RPMI7951 (cell line): ENCODE data around the gene BRF1. TPM values are rescaled to one million over a fixed set of nuclear protein-coding genes. Genes with fewer than 3 reads are reported as not detected.
A peak's percentile ranks its signal among the peaks of the same experiment; 100 is the strongest.
"Not testable (repeated sequence)": the region's sequence is repeated elsewhere in the genome, so short reads cannot be mapped to it uniquely, and the experiment has no call there.

ENCODE experiments used
- DNase-seq: peaks from one replicate; pipeline ENCODE4 v3.0.0-alpha.2; 2012; ENCODE audit warnings: low read depth
- total RNA-seq: library from RNA; depleted of rRNA; stranded (reverse); fragments of >200 nt; shearing (Covaris generic); gene quantifications from 2 replicates; pipeline ENCODE4 v1.2.3, GENCODE V29; 2014

Gene BRF1
- total RNA-seq, 1 experiment from 2014 or later, result 13.9 TPM

DNA sequence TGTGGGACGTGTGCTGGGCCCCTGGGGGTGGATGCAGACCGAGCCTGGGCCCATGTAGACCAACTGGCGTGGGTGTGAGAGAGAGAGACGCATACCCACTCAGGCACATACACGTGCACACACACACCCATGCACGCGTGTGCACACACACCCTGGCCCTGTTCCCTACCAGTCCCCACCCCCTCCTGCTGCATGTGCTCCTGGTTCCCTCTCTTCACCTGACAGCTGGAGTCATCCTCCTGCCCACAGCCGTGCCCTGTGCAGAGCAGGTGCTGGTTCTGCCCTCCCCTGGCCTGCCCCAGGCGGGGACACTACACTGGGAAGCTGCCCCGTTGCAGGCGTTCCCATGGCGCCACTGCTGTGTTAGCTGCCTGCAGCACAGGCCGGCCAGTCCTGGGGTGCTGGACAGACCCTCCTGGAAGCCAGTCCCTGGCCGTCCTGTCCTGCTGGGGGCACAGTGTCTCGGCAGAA lies 32.3 kb upstream of the BRF1 start:
- no peak for DNase-seq

DNA sequence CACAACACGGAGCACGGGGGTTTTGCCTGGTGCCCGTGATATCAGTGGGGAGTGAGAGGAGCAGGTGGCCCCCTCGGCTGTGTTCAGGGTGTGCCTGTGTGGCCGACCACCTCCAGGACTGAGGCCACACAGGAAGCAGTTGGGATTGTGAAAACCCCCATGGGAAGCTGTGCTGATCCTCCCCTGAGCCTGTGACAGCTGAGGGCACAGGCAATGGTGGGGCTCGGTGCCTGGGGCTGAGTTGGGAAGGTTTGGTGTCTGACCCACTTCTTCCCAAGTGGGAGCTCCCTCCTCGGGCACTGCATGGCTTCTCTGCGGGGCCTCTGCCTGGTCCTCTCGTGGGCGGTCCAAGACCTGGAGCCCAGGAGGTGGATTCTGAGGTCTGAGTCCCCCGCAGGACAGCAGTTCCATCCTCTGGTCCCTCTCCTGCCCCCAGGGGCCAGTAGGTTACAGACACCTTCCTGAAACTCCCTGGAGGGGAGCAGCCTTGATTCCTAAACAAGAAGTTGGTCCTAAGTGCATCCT lies 31.6 kb upstream of the BRF1 start:
- no peak for DNase-seq

DNA sequence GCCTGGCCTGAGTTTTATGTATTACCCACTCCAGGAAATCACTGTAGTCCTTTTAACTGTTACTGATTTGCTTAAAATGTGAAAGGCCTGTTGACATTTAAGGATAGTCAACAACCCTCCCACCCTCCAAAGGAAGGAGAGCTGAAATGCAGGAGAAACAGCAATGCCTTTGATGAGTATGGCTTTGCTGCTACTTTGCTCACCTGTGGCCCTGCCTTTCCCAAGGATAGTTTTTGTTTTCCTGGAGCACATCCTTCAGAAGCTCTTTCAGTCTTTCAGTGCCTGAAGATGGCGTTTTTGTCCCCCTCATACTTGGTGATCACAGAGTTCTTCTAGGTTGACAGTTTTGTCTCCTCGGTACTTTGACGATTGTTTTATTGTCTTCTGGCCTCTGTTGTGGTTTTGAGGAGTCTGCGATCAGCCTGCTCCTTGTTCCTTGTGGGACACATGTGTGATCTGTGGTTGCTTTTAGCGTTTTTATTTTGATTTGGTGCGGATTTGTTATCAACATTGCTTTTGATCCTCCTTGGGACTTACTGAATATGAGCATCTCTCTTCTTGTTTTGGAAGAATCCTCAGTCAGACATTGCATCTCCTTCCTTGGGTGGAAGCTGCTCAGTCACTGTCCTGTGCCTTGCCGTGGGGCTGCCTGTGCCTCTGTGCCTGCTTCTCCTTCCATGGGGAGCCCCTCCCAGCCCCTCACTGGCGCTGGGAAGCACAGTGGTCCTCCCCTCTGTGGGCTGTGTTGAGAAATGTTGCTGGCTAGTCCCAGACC lies 31.0 kb upstream of the BRF1 start:
- no peak for DNase-seq

- DNase-seq, result peak; percentile 73
Measured at GRCh38 chr14:105330491-105330895, 29.7 kb upstream of the BRF1 start.

DNA sequence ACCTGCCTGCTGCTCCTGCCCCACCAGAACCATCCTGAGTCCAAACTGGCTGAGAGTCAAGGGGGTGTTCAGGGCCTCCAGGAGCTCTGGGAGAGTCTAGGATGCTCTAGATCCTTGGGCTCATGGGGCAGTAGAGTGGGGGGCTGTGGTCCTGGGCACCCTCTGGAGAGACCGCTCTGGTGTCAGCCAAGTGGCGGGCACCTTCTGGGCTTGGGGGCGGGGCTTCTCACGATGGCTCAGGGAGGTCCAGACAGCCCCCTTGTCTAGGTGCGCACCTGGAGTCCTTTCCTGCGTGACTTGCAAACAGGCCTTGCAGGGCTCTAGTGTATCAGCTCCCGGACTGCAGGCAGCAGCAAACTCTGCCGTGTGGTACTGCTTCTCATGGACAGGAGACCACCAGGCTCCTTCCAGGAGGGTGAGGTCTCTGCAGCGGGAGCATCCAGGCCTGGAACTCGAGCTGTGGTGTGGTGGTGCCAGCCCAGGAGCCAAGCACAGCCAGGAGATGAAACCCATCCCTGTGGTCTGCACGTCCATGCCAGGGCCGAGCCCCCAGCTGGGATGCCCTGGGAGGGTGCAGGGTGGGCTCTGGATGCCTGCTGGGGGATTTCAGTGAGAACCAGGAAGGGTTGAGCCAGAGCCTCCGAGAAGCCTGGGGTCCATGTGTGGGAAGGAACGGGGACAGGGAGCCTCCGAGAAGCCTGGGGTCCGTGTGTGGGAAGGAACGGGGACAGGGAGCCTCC lies 28.8 kb upstream of the BRF1 start:
- no peak for DNase-seq

DNA sequence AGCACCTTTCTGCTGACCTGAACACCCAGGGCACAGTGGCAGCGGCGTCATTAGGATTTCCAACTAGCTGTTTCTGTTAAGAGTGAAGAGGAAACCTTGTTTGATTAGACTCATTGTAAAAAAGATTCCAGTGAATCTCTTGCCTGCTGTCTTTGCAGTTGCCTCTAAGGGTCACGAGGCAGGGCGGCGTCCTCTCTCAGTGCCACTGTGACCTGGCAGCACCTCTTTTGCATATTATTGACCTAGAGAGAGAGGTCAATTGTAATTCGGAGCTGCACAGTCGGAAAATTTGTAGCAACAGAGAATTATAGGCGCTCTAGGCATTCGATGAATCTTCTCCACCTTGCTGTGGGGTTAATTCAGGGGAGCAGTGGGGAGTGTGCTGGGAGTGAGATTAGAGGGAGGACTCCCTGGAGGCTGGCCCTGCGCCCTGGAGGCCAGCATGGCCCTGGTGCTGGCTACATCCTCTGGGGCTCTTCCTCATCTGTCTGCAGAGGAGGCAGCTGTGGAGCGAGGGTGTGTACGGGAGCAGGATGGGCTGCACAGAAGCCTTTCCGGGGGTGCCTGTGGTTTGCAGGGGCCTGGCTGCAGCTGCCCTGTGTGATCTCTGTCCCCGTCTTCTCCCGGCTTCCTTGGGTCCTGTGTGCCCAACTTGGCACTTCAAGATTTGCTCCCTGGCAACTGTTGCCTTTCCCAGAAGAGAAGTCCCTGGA lies 28.0 kb upstream of the BRF1 start:
- DNase-seq, result no peak

DNA sequence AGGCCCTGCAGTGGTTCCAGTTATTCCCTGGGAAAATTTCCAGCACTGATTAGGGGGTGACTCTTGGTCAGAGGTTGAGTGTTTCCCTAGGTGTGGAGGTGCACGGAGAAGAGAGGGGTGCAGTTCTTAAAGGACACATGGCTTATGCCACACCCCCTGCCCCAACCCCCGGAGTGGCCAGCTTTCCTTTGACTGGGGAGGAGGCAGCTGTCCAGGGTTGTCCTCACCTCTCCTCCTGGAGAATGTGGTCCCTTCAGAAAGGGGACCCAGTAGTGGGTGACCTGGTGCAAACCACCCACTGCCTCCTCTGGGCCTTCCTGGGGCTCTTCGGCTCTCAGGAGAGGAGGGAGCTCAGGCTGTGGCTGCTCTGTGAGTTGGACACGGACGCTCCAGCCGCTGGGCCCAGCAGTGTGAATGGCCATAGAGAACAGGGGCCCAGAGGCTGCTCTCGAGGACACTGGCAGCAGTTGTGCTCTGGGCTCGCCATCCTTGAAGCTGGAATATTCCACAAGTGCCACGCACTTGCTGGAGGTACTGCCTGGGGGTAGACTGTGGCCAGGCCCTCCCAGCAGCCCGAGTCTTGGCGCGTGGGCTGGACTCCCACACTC lies 27.4 kb upstream of the BRF1 start:
- DNase-seq, result no peak

GRCh38 chr14:105327695-105328045 lies 26.9 kb upstream of the BRF1 start:
- DNase-seq, result not testable (repeated sequence)

DNA sequence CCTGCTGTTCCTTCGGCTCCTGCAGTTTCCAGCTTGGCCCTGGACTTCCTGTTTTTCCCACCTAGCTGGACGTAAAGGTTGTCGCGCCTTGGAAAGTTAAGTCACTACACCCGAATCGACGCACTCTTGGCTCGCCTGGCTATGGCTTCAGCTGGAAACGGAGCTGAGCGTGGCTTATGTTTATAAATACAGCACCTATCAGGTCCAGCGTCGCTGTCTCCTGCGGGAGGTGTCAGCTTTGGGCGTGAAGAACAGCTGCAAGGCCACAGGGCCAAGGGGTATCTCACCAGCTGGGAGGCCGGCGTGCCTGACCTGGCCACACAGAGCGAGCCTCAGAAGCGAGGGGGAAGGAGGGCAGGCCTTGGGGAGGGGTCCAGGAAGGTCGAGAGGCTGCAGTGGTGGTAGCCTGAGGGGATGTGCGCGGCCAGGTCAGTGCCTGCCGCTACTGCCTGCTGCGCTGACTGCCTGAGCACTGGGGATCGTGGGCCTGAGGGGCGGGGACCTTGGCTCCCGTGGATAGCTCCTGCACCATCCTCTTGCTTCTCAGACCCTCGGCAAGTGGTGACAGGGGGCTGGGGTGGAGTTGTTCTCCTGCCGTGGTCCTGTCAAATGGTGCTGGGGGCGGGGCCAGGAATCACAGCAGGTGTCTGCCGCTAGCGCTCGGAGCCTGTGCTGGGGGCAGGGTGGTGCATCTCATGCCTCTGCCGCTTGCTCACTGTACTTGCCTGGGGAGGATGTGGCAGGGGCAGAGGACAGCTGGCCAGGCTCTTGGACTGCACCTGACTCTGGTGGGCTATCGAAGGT lies 26.3 kb upstream of the BRF1 start:
- no peak for DNase-seq

GRCh38 chr14:105326568-105326867 lies 25.7 kb upstream of the BRF1 start:
- DNase-seq, result no peak

- no peak for DNase-seq
Measured at GRCh38 chr14:105325716-105326567, 25.1 kb upstream of the BRF1 start.

GRCh38 chr14:105325303-105325702 lies 24.5 kb upstream of the BRF1 start:
- DNase-seq, result no peak

- no peak for DNase-seq
Measured at GRCh38 chr14:105324871-105325270, 24.1 kb upstream of the BRF1 start.

DNA sequence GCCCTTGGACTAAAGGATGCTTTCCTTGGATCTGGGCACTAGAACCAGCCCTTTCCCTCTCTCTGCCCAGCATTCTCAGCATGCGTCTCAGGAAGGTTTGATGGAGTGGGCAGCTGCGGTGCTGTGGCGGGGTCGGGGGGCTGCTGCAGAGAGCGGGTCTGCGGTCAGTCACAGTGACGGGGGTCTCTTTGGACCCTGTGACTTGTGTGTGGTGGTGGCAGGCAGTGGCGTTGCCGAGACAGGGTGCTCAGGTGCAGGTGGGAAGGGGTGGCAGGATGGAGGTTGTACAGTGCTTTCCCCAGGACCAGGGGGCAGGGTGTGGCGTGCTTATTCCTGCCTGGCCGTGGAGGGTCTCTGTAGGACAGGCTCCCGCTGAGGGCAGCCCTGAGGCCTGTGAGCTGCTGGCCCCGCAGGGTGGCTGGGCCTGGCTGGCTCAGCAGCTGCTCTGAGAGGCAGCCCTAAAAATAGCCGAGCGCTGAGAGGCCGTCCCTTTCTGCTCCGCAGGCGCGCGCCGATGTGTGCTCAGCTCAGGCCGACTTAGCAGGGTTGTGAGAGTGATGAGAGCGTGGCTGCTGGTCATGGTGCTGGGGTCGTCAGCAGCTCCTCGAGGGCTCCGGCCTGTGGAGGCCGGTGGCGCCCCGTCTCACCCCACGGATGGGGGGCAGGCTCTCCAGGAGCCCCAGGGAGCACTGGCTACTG lies 23.4 kb upstream of the BRF1 start:
- no peak for DNase-seq

DNA sequence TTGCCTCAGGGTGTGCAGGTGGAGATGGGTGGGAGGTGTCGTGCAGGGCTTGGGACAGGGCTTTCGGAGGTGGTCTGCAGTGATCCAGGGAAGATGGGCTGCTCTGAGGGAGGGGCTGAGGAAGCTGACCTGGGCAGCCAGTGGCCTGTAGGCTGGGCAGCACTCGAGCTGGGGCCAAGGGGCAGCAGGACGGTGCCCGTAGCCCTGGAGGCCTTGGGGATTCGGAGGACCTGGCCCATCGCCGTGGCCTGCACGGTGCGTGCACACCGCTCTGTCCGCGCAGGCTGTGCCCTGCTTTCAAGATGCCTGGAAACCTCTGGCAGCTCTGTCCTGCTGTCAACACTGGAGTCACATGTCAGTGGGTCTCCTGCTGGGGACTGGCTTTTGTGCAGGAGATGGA lies 22.9 kb upstream of the BRF1 start:
- no peak for DNase-seq

GRCh38 chr14:105322791-105323556 lies 22.2 kb upstream of the BRF1 start:
- no peak for DNase-seq

DNA sequence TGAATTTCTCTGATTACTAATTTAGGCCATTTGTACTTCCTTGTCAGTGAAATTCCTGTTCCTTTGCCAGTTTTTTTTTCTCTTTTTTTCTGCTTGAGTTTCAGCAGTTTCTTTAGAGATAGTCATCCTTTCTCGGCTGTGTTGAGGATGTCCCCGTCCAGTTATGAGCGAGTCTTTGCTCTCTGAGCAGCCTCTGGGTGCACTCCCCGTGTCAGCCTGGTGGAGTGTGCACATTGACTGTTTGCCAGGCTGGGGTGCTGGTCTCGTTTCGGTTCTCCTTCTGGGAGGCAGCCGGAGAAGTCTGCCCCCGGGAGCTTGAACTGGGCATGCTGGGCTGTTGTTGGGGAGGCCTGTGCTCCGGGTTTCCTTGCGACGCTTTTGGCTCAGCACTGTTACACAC lies 16.7 kb upstream of the BRF1 start:
- no peak for DNase-seq

DNA sequence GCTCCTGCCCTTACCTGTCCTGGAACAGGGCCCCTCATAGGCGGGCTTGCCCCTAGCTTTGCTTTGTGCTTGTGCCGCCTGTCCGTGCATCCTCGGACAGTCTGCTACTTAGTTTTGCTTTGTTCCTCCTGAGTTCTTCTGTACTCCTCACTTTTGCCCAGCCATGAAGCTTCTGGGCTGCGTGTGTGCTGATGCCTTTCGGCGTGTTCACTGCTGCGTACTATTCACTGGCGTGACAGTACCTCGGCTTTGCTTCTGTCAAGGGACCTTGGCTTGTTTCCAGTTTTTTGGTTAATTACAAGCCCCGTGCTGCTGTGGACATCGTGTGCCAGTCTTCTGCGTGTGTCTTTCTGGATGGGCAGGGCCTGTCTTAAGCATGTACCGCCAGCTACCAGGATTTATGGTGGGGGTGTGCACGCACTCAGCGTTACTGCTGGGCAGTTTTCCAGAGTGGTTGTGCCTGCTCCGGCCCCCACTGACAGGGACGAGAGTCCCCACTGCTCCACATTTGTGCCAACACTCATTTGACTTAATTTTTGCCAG lies 16.2 kb upstream of the BRF1 start:
- DNase-seq, result no peak

- no peak for DNase-seq
Measured at GRCh38 chr14:105316577-105316941, 15.8 kb upstream of the BRF1 start.
